Measurements from ENCODE around the gene MLPH.

The MLPH gene, protein sequence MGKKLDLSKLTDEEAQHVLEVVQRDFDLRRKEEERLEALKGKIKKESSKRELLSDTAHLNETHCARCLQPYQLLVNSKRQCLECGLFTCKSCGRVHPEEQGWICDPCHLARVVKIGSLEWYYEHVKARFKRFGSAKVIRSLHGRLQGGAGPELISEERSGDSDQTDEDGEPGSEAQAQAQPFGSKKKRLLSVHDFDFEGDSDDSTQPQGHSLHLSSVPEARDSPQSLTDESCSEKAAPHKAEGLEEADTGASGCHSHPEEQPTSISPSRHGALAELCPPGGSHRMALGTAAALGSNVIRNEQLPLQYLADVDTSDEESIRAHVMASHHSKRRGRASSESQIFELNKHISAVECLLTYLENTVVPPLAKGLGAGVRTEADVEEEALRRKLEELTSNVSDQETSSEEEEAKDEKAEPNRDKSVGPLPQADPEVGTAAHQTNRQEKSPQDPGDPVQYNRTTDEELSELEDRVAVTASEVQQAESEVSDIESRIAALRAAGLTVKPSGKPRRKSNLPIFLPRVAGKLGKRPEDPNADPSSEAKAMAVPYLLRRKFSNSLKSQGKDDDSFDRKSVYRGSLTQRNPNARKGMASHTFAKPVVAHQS

DNA sequence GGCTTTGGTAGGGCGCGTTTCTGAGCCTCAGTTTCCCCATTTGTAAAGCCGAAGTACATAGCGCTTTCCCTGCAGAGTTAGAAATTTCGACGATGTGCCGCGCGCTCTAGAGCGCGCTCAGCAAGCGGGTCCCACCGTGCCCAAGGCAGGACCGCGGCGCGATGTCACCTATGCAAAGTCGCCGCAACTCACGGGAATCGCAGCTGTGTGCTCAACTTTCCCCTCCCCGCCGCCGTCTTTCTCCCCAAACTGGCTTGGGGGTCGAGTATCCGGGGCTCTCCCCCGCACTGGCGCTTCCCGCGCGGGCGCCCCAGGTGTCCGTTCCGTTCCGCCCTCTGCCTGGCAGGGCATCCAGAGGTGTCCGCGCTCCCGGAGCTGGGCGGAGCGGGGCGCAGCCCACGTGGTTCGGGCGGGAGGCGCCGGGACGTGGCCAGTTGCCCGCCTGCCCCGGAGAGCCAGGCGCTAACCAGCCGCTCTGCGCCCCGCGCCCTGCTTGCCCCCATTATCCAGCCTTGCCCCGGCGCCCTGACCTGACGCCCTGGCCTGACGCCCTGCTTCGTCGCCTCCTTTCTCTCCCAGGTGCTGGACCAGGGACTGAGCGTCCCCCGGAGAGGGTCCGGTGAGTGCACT lies at the start of gene MLPH:
MLPH (plus strand) TSS at position 433 of the 630 bp plus-strand sequence. CDS start 6,176 bp downstream, outside the sequence.
- FAIRE-seq, result no peak

DNA sequence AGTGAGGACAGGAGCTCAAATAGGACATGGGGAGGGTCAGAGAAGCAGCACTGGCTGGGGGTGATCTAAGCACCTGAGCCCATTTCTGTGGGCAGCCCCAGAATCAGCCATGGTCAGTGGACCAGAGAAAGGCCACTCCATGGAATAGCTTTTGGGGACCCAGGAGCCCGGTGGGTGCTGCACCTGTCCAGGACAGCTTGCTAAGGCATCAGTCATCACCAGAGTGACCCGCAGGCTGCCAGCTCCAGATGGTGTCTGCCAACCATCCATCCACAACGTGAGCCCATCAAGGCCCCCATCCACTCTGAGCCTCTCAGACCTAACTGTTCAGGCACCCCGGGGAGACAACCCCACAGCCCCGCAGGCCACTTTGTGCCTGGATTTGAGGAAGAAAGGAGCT lies 49.5 kb upstream of the MLPH start:
- no peak for FAIRE-seq

DNA sequence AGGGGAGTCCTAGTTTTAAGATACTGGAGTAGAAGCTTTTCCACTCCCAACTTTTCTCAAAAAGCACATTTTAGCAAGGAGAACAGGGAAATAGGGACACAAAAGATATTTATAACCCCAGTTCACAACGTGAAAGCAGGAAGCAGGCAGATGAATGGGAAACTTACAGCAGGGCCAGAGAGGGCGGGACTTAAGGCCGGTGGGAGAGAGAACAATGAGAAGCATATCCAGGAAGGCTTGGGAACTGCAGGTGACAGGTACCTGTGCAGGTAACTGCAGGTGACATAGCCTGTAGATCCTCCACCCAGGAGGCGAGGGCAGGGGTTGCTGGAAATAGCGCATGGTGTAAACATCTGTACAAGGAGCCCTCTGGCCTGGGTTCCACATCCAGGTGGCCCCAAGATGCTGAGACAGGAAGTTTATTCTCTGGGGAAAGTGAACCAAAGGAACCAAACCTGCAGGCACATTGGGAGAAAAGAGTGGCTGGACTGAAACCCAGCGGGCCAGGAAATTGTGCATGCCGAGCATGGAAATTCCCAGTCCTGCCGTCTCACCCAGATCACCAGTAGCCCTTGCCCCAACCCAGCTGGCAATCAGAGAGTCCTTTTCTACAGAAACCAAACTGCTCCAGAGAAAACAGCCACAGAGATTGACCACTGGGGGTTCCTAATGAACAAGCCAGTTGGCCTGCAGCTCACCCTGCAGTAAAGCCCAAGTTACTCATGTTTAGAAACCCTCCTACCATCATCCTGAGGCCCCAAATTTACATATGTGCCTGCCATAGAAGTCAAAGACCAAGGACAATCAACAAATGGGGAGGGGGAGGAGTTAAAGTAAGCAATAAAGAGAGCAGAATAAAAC lies 48.7 kb upstream of the MLPH start:
- FAIRE-seq, result no peak

DNA sequence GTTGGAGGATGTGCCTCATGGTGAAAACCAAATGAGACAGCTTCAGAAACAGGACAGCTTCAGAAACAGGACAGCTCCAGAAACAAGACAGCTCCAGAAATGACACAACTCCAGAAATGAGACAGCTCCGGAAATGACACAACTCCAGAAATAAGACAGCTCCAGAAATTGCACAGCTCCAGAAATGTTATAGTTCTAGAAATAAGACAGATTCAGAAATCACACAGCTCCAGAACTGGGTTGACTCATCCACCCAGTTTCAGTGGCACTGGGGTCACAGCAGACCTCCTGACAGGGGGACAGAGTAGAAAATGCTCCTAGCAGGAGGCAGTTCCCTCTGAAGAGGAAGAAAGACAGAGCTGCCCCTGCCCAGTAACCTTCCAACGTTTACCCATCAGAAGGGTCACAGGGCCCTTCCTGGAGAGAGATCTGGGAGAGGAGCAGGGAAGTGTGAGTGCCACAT lies 46.2 kb upstream of the MLPH start:
- FAIRE-seq, result no peak

DNA sequence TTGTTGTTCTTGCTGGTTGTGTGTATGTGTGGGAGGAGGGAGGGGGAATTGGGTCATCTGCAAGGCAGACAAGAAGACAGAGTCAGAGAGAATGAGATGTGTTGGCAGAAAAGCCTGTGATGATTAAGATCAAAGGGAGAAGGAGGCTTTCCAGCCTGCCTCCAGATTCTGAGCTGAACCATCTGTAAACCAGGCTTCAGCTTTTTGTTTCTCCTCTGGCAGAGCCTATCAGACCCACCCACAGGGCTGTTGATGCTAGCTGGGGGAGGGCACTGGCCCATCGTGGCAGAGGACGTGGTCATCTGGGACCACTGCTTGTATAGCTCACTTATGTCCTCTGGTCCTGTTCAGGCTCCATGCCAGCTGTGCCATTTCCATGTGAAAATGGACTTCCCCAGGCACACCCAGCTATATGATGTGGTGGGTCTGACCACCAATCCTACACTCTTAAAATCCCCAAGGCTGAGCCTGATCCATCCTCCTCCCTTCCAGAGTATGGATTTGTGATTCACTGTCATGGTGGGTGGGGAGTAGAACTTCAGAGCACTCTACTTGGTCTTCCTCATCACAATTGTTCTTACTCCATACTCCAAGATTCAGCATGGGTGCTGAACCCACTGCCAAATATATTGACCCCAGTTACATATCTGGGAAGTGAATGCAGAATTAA lies 45.3 kb upstream of the MLPH start:
- FAIRE-seq, result no peak

DNA sequence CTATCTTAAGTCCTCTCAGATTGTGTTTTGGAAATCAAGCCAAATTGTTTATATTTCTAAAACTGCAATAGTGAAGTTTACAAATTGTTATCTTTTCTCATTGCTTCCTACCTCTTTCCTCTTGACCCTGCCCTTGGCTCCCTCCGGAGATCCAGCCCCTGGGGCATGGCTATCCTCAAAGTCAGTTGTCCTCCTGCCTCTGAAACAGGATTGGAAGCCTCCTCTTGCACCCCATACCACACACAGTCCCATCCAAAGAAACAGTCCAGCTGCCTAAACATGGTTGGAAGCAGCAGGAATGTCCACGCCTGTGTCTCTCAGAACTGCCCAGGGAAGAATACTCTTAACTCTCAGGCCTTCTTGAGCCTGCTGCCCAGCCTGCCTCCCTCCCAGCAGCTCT lies 43.0 kb upstream of the MLPH start:
- FAIRE-seq, result no peak

DNA sequence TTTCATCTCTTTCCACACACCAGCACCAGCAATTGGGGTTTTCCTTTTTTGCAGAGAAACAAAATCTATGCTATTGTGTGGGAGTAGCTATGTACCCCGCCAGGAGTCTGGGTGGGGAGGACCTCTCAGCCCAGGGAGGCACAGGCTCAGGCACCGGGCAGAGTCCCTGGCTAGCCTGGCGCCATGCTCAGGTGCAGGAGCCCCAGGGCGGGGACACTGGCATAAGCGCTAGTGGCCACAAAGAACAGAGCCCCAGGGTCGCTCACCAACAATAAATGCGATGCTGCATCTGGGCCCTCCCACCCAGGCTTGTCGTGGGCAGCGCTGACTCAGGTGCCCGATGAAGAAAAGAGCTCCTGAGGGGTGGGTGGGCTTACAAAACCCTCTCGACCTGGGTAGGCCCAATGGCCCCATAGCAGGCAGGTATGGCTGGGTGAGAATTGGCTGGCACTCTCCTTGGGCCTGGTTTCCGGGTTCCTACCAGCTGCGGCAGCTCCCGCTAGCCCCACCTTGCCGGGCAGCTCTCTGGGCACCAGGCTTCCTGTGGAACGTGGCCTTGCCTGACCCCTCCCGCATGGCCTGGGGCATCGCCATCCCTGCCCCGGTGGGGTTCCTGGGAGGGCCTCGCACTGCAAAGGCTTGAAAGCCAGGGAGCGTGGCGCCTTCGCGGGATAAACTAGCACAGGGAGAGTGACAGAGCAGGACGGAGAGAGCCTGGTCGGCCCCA lies 41.3 kb upstream of the MLPH start:
- FAIRE-seq, result no peak

DNA sequence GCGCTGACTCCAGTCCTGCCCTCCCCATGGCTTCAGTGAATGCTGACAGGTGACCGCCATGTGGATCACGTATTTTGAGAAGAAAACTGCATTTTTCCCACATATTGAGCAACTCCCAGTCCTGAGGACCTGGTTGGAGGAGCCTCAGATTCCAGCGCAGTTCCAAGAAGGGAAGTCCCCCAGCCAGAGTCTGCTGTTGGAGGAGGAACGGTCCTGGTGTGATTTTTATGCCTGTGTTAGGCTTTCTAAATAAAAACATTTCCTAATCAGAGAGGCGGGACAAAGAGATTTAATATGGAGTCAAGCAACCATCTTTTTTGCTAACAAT lies 40.7 kb upstream of the MLPH start:
- no peak for FAIRE-seq

DNA sequence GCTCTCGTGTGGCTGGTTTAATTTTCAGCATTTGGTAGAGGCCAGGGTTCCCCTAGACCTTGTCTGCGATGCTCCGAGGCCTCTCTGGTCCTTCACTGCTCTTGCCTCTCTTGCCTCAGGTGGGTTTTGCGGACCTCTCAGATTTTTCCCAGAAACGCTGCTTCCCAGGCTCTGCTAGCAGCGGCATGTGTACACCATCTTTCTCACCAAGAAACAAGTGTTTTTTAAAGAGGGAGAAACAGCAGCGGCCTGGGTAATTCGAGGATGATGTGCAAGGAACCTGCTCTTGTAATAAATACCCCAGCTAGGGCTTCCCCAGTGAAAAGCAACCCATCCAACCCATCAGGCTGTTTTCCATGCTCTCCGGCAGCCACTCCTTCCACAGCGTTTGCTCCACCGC lies 39.6 kb upstream of the MLPH start:
- FAIRE-seq, result no peak

DNA sequence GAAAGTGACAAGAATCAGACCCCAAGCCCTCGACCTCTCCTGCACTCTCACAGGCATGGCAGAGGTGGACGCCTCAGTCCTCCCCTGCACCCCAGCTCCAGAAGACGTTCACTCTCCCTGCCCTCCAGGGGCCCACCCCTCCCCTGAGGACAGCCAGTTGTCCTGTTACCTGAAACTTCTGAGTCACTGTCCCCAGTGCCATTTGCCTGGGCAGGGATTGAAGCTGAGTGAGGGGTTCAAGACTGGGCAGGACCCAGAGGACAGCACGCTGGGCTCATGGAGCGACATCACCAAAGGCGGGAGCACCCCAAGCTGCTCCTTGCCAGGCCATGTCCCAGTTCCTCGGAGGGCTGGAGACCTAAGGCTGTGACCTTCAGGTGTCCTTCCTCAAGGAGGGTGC lies 38.9 kb upstream of the MLPH start:
- no peak for FAIRE-seq

DNA sequence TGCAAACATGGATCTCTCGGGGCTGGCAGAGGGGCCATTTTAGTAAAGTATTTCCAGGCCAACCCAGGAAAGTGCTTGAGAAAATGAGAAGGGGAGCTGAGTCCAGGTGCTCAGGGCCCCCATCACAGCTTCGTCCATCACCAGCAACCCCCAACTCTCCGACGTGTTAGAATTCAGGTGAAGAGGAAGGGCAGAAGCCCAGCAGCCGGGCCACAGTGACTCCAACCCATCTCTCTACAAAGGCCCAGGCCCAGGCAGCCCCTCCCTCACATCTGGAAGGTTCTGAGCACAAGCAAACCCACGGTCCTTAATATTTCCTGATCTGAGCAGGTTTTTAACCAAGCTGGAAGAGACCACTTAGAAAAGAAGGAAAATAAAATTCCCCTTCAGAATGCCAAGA lies 38.4 kb upstream of the MLPH start:
- no peak for FAIRE-seq

DNA sequence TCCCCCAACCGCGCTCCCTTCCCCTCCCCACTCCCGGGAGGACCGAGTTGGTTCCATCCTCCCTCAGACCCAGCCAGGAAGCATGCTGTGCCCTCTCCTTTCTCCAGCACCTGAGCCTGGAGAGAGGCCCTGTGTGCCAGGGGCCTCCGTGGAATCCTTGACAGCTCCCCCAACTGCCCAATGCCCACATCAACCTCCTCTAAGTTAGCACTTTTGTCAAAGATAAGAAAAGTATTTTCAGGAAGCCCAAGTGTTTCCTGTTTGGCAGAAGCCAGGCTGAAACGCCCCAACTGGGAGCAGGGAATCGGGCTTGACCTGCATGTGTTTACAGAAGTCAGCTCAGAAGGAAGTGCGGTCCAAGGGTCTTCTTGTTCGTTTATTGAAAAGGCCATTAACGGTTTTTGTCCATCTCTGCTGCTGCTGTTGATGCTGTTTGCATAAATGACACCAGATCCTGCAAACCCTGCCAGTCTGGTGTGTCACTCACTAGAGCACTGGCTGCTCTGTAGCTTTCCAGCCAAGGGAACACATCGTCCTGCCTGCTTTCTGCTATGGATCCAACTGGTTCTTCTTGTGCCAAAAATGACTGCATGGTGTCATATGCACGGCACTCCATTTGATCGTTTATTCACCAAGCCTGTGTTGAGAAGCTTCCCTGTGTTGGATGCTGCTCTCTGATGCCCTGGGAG lies 37.7 kb upstream of the MLPH start:
- FAIRE-seq, result no peak

DNA sequence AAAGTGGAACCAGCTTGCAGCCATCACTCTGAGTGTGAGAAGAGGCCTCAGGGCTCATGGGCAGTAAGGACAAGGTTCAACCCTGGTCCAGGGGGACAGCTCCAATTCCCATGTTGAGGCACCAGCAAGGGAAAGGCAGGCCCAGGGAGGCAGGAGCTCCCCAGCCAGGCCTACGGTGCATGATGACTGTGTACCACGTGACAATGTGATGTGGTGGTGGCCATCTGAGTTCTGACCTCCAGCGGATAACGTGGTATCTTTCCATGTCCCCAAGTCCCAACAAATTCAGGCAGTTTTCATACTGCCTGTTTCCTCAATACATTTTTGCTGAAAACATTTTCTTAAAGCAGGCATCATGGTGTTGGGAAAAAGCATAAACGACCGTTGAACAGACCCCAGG lies 36.9 kb upstream of the MLPH start:
- no peak for FAIRE-seq

DNA sequence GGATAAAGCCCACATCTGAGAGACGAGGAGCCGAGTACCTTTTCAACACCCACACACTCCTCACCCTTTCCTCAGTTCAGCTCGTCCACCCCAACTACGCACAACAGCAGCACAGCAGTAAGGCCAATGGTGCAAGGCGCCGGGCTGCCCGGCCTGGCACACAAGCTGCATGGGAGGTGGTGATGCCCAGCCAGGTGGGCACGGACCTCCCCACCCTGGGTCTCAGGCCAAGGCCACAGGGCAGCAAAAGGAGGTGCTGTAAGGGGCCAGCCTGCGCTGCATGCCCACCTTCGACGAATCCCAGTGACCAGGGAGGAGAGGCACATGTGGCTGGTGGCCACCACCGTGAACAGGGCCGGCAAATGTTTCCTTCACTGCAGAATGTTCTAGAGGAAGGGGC lies 36.5 kb upstream of the MLPH start:
- no peak for FAIRE-seq

DNA sequence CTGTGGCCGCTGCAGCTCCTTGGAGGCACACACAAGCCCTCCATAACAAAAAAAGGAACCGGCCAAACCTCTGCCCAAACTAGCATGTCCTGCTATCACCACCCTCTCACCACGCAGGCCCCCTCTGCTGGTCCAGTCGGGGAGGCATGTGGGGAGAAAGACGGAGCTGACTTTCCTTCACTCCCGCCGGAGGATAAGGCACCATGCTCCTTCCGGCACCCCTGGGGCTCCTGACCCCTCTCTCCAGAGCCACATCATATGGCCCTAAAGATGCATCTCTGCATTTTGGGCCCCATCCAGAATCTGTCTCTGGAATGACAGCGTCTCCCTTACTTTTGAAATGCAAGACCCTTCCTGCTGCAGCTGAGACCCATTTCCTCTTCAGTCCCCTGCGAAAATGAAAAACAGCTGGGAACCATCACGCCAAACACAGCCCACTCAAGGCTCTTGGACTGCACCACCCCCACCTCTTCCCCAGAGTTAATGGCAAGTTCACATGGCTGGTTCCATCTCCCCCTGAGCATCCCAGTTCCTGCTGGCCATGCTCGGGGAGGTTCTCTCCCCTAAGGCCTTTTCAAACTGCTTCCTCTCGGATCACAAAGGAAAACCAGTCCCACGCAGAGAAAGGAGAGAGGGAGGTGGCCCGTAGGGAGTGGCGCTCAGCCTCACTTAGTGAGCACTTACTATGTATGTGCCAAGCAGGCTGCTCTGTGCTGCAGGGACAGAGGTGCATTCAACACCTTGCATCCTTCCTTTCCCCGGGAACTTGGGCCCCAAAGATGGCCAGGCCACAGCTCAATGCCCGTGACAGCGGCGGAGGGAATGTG lies 35.2 kb upstream of the MLPH start:
- FAIRE-seq, result no peak

DNA sequence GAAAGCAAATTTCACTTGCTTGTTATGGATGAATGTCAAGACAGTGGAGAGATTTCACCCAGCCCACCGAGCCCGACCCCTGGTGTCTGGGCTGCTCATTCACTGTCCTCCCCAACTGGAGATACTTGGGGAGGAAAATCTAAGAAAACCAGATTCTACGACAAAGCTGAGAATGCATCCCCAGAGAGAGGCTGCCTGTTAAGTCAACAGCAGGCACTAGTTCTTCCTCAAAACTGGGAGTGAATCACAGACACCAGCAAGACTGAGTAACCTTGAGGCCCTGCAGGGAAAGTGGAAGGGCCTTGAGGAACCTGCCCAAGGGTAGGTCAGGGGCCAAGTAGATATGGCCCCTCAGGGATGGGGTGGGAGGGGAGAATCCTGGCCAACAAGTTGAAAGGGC lies 34.2 kb upstream of the MLPH start:
- FAIRE-seq, result no peak

DNA sequence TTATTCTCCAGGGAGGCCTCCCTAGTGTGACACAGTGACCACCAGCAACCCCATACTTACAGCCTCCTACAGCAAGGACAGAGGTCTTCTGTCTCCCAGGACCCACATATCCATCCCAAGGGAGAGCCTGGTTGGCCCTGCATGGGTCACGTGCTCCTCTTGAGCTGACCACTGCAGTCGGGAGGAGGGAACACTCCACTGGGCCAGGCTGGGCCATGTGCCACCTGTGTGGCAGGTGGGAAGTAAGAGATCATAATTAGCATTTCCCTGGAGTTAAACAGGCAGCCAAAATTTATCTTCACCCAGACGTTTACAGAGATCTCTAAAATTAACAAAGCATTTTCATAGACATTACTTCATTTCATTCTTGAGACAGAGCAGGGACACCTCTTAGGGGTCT lies 33.4 kb upstream of the MLPH start:
- FAIRE-seq, result no peak

DNA sequence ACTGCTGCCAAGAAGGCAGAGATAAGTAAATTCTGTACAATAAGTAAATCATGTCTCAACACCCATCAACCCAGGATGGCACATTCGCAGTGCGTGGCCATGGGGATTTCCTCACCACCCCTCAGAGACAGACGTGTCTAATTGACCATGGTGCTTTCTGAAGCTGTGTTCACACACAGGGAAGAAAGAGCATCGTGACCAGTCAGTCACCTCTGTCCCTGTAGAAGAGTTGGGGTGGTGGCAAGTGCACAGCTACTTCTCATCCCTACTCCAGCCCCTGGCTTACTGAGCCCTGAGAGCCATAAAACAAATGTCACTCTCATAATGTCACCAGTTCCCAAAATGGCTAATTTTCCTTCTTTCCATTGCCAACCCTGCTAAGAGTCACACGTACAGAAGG lies 31.3 kb upstream of the MLPH start:
- no peak for FAIRE-seq

DNA sequence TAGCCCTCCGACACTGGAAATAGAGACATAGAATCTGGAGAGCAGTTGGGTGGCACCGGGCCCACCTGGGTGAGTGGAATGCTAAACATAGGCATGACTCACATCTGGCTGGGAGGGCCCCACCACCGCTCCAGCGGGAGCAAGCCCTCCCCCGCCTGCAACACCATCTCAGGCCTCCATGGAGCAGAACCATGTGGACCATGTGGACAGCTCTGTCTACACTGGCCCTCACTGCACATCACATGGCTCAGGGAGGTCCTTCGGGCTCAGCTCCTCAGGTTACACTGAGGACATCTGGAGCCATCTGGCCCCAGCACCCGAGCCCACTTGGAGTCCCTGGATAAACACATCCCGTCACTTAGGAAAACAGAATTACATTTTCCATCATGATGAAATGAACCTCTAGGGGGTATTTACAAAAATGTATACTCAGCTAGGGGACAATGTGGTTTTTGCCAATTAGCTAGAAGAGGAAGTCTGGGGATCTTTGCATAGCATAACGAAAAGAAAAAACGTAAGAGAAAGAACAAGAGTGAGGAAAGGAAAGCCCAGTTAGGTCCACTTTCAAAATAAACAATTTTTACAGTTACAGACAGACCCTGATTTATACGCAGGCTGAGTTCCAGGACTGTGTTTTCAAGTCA lies 30.7 kb upstream of the MLPH start:
- FAIRE-seq, result no peak

DNA sequence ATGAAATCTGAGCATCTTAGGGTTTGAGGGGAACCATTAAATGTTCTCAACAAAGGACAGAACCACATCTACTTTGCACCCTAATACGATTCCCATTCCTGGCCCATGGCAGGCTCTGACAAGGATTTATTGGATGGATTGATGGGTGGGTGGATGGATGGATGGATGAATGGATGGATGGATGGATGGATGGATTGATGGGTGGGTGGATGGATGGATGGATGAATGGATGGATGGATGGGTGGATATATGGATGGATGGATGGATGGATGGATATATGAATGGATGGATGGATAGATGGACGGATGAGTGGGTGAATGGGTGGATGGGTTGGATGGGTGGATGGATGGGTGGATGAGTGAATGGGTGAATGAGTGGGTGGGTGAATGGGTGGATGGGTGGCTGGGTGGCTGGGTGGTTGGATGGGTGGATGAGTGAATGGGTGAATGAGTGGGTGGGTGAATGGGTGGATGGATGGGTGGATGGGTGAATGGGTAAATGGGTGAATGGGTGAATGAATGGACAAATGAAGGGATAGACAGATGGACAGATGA lies 29.6 kb upstream of the MLPH start:
- no peak for FAIRE-seq

Data from G401.6 (cell line).